Measurements from ENCODE around the gene LAYN.

Gene LAYN

GRCh38 chr11:111598559-111598958, 58.0 kb downstream of the LAYN start:
- DNase-seq = no peak

- DNase-seq = no peak
Observed at GRCh38 chr11:111601636-111601978, 61.1 kb downstream of the LAYN start.

- DNase-seq = peak; percentile 89 to 94
Observed at GRCh38 chr11:111601979-111602864, 61.7 kb downstream of the LAYN start, which contains the start of gene SIK2. SIK2 (plus strand) TSS chr11:111602449; CDS start chr11:111602564, 115 bp downstream.

- DNase-seq = peak in 1 of 2 experiments; percentile 54
Observed at GRCh38 chr11:111602865-111603610, 62.5 kb downstream of the LAYN start.

- no peak for DNase-seq
Observed at GRCh38 chr11:111603611-111604130, 63.2 kb downstream of the LAYN start.

- peak in 1 of 2 experiments; percentile 57 for DNase-seq
Observed at GRCh38 chr11:111604392-111605009, 64.0 kb downstream of the LAYN start.

GRCh38 chr11:111605681-111606080, 65.2 kb downstream of the LAYN start:
- peak in 1 of 2 experiments; percentile 16 for DNase-seq

GRCh38 chr11:111606986-111607385, 66.5 kb downstream of the LAYN start:
- DNase-seq = no peak

- no peak for DNase-seq
Observed at GRCh38 chr11:111607751-111608150, 67.2 kb downstream of the LAYN start.

Measured in NCI-H524 (cell line).